Measurements from ENCODE around the gene ABI3BP.

The ABI3BP gene

DNA sequence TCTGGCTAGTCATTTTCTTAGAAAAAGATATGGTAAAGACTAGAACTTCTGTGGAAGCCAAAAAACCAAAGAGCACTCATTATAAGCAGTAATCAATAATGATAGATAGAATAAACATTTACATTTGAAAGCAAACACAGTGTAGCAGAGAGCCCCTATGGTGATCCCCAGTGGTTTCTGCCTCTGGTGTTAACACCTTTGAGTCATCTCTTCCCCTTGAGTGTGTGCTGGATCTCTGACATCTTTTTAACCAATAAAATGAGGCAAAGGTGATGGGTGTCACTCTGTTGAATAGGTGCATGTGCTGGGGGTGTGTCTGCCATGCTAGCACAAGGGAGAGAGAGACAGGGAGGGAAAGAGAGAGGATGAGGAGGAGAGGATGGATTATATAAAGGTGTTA lies 162.3 kb downstream of the ABI3BP start:
- no peak for DNase-seq

DNA sequence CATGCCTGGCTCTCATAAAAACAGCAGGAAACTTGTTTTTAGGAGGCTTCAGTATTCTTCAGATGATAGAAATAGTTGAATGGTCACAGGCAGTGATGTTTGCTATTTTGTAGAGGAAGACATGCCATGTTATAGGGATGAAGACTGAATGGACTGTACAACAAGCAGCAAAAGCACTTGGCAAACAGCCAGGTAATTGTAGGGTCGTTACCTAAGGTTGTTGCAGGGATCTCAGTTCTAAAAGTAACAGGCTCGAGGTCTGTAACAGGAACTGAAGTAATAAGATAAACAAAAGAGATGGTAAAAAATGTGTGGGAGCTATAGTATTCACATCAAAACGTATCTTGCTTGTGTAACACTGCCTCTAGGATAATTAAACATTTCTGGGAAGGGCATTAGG lies 167.6 kb downstream of the ABI3BP start:
- no peak for DNase-seq

- no peak for DNase-seq
These were observed 177.6 kb downstream of the ABI3BP start for GRCh38 chr3:100815583-100815982.

- no peak for DNase-seq
These were observed 179.4 kb downstream of the ABI3BP start for GRCh38 chr3:100813828-100814227.

DNA sequence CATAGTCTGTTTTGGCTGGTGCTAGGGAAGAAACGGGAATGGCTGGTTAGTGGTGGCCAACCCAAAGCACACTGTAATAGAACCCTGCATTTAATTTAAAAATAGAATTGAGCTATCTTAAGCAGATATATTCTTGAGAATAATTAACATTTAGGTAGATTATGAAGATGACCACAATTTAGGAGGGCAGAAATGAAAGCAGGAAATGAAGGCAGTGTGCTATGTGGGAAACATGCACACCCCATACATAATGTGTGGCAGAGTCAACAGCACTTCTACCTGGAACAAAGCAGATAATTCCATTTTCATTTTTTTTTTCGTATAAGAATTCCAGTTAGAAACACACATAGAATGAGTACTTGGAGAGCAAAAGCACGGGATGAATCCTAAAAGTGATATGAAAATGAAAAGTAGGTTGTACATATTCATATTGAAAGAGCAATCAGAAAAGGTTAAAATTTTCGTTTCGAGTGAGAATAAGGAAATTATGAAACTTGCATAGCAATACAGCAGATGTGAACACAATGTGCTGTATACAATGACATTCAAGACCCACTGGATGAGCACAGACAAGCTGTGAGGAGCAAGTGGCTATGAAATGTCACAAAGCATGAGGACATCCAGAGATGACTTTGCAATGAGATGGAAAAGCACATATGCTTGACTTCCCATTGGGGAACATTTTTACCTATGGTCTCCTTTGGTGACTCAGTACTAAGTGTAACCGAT lies 181.3 kb downstream of the ABI3BP start:
- no peak for DNase-seq

DNA sequence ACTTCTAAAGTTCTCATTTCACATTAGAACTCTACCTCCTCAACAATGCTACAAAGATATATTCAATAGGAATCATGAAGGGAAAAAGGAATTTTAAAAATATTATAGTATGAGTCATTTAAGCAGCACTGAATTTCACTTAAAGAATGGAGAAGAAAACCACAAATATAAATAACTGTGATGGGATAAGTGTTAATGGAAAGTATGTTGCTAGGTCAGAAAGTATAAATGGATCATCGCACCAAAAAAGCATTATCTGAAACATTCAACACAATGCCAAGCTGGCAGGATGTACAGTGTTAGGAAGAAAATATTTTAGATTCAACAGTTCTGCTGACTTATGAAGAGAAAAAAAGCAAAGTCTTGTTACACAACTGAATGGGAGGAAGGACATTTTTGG lies 182.6 kb downstream of the ABI3BP start:
- no peak for DNase-seq

DNA sequence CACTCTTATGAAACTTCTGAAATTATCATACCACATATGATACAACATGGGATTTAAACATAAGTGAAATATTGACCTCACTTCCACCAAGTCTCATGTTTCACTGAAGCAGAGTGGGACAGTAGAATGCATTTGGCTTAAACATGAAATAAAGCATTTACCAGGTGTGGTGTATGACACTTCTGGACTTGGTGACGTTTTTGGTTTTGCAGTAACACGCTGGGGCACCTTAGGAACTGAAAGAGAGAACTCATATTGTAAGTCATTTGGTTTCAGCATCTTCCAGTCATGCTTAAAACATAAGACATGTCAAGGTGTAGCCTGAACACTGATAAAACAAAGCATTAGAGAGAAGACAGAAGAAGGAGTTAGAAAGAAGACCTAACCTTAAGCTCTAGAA lies 188.6 kb downstream of the ABI3BP start:
- no peak for DNase-seq

- DNase-seq: no peak
These were observed 189.5 kb downstream of the ABI3BP start for GRCh38 chr3:100803711-100804110.

- no peak for DNase-seq
These were observed 191.1 kb downstream of the ABI3BP start for GRCh38 chr3:100802126-100802525.

GRCh38 chr3:100798012-100798411 lies 195.2 kb downstream of the ABI3BP start:
- DNase-seq: no peak

GRCh38 chr3:100796556-100796955 lies 196.7 kb downstream of the ABI3BP start:
- DNase-seq: no peak

DNA sequence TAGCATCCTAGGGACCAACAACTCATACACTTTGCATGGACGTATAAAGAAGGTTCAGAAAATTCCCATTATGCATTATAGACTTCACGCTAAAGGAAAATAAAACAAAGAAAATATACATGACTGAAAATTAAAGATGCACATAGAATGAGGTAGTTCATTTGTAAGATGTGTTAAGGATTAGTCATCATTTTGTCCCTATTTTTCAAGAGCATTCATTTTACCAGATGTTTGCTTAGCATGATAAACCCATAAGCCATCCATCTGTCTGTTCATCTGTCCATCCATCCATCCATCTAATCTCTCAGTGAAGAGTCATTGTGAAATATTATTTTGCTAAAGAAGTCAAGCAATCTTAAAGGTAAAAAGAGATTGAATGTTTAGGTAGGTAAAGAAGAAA lies 203.6 kb downstream of the ABI3BP start:
- no peak for DNase-seq

GRCh38 chr3:100783619-100784018 lies 209.6 kb downstream of the ABI3BP start:
- no peak for DNase-seq

GRCh38 chr3:100782906-100783305 lies 210.3 kb downstream of the ABI3BP start:
- no peak for DNase-seq

- no peak for DNase-seq
These were observed 210.9 kb downstream of the ABI3BP start for GRCh38 chr3:100782348-100782747.

DNA sequence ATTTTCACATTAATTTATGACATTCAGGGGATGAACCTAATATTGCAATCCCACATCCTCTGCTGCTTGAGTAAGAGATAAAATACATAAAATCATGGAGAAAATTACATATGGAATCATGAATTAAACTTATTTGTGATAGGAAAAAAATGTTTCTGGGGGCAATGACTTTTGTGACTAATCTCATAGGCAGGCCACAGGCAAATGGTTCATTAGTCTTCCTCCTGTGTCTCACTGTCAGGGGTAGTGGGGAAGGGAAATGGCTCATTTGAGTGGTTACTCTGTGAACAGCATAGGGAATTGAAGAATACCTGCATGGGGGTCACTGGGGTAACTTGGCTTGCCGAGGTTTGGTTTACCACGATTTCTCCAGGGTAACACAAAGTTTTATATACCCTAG lies 211.9 kb downstream of the ABI3BP start:
- DNase-seq: no peak

DNA sequence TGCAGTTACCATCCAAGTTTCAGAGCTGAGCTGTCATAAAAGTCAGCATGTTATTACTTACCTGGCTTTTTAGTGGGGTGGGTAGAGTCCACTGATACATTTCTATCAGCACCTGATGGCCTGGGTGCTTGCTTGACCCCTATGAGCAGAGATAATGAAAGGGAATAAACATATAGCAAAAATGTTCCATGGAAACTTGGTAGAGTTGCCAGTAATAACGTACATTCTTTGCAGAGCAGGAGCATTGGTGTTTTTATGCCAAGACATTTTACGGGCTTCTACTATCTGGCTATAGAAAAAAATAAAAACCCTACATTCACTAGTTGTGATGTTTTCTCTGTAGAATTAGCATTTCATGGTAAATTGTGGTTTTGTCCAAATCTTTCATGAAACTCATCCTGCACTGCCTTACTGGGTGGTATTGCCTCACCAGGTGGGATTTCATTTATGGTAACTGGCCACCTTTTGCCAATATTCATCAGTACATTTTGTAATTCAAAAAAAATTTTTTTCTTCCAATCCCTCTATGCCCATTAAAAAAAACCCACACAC lies 213.1 kb downstream of the ABI3BP start:
- no peak for DNase-seq

GRCh38 chr3:100779480-100779879 lies 213.7 kb downstream of the ABI3BP start:
- DNase-seq: no peak

- no peak for DNase-seq
These were observed 215.9 kb downstream of the ABI3BP start for GRCh38 chr3:100777271-100777670.

GRCh38 chr3:100776746-100777145 lies 216.5 kb downstream of the ABI3BP start:
- DNase-seq: no peak

- DNase-seq: no peak
These were observed 217.0 kb downstream of the ABI3BP start for GRCh38 chr3:100776097-100776729.

DNA sequence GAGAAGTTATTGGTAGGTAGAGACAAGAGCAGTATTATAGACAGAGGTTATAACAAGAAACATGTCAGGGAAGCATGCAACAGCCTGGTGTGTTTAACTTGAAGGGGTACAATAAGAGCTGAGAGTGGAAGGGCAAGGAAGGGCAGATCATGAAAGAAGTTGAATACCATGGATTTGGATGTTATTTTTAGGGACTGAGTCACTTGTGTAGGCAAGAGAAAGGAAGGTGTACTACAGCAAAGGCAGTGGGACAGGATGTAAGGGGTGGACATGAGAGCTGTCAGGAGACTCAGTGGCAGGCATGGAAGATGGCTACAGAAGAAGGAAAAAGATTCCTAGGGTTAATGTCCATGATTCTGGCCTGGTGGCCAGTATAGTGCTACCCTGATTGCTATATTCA lies 217.6 kb downstream of the ABI3BP start:
- no peak for DNase-seq

DNA sequence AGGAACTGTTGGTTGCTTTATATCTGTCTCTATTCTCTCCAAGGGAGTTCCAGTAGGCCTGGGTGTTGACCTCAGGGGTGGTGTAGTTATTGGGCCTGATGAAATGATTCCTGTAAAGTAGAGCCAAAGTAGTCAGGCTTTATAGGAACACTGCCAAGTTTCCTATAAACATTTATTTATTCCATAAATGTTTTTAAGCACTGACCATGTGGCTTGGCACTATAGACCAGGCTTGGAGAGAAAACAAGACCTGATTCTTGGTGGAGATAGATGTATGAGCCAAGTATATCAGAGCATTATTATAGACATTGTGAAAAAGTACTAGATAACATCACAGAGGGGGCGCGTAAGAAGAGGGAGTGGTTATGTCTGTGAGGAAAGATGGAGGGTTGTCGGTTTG lies 218.0 kb downstream of the ABI3BP start:
- DNase-seq: no peak

DNA sequence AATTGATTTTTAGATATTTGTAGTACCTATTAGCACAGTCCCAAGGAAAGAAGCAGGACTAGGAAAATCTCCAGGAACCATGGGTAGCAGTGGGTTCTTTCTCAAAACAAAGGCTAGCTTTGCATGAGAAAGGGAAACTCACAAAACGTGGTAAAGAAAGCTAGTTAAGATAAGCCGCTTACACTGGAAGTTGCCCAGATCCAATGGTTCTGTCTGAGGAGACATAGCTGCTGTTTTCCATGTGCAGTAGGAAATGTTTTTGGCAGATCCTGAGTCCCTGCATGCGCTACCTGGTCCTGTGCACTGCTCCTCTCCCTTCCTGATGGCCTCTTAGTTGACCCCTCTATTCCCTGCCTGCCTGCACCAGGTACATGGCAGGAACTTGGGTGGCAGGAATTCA lies 223.5 kb downstream of the ABI3BP start:
- no peak for DNase-seq

DNA sequence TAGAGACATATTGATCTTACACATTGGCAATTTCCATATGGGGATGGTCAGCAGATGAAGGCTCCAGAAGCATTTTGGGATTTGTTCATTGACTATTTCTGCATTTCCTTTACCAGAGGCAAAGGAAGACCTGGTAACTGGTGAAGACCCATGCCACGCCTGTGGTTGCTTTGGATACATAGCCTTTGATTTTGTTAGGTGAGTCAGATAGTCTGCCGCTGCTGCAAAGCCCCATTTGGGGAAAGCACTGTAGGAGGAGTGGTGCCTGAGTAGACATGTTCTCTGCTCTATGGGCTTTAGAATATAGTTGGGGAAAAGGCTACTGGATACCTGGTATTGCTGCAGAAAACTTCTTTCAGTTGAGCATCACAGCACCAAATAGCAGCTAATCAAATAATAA lies 227.2 kb downstream of the ABI3BP start:
- DNase-seq: no peak

Measured in retina (tissue), 1 donor.